Adrenal gland (tissue), 12 donors: ENCODE results near the gene LYPD5. TPM values are rescaled to one million over a fixed set of nuclear protein-coding genes. Genes with fewer than 3 reads are reported as not detected.
A peak's percentile ranks its signal among the peaks of the same experiment; 100 is the strongest.

Source experiments
- DNase-seq, 7 donors: peaks; one replicate each; pipeline ENCODE4 v3.0.0-alpha.2; 2019 to 2020
- H3K27ac ChIP-seq, 5 donors: fragments of 200-600 bp; sonication (generic) in 4 of 5; 1 replicate in 3 of 5; 2 replicates in 2 of 5; pipeline versions ENCODE4 v1.5.1 to v1.8.0; 2016 to 2020; ENCODE audit warnings: mild to moderate bottlenecking in 1 of 5
- H3K27me3 ChIP-seq: fragments of 200-600 bp; 2 replicates; pipeline ENCODE4 v1.8.0; 2021
- H3K36me3 ChIP-seq, 2 donors: fragments of 200-600 bp; replicated peaks in 1 of 2; 1 replicate in 1 of 2; 2 replicates in 1 of 2; pipeline versions ENCODE4 v1.5.1 to v1.8.0; 2018 to 2022
- H3K4me1 ChIP-seq, 2 donors: fragments of 200-600 bp; replicated peaks in 1 of 2; 1 replicate in 1 of 2; 2 replicates in 1 of 2; pipeline versions ENCODE4 v1.5.1 to v1.8.0; 2018 to 2021
- H3K4me3 ChIP-seq, 4 donors: fragments of 200-600 bp; sonication (generic) in 3 of 4; one replicate each; pipeline ENCODE4 v1.5.1; 2016 to 2018
- H3K9me3 ChIP-seq, 3 donors: fragments of 200-600 bp; sonication (generic) in 1 of 3; replicated peaks in 1 of 3; 1 replicate in 2 of 3; 2 replicates in 1 of 3; pipeline versions ENCODE4 v1.5.1 to v1.8.0; 2016 to 2021
- POLR2A ChIP-seq, 2 donors: fragments of 450-650 bp; IDR thresholded peaks; one replicate each; pipeline ENCODE4 v1.6.1; 2017; ENCODE audit warnings: antibody characterized with exemption in 2 of 2, mild to moderate bottlenecking in 2 of 2, moderate library complexity in 1 of 2
- WGBS, 4 donors: extraction: QIAGEN DNeasy Blood & Tissue Kit in 2 of 4; methylation state at CpG; one replicate each; pipeline versions ENCODE4 v1.1.5 to v1.1.7; 2013 to 2017; 5-methylcytosine and 5-hydroxymethylcytosine counted together
- intact Hi-C, 2 donors: fragments of 100-400 bp; cut with DNase I; formaldehyde crosslinking; loops; one replicate each; pipeline versions ENCODE4 v1.14.1 to v1.15.0; 2022 to 2023
- polyA plus RNA-seq, 3 donors: library from polyadenylated mRNA; stranded (reverse); fragments of 200-250 nt in 2 of 3; fragments of 350-450 nt in 1 of 3; fragmentation: Illumina TruSeq in 1 of 3; extraction: RNeasy Lipid Tissue Mini Kit (QIAGEN cat#74804) in 1 of 3; gene quantifications; one replicate each; pipeline ENCODE4 v1.2.3, GENCODE V29; 2013 to 2014
- total RNA-seq, 9 donors: library from RNA; depleted of rRNA in 4 of 9; stranded (reverse); fragments of >200 nt in 4 of 9; fragments of 120-200 nt in 1 of 9; fragmentation: NEBNext Ultra II Directional in 1 of 9; extraction: Animal tissue kit (Norgen Biotek cat#: 25700) in 1 of 9; gene quantifications; one replicate each; pipeline versions ENCODE4 v1.1.0 to v1.2.4, GENCODE V29; 2013 to 2023
- TF ChIP-seq, protein P1 (sequence below), 6 experiments: fragments of 450-650 bp in 4 of 6; fragments of 200-600 bp in 2 of 6; sonication (generic) in 1 of 6; IDR thresholded peaks; 1 replicate in 5 of 6; 2 replicates in 1 of 6; pipeline versions ENCODE4 v1.5.1 to v1.8.0; 2016 to 2021; ENCODE audit warnings: antibody characterized with exemption in 6 of 6, mild to moderate bottlenecking in 2 of 6, moderate library complexity in 1 of 6
- donor health status: healthy with polysubstance abuse.
- donor health status: Bipolar disorder and iron deficiency.
- donor health status: DM: yes; HTN: yes; CAD: no.
- donor health status: DM: no; HTN: no; CAD: no.
- donor health status: DM: no; HTN: no; CAD: no.
- donor health status: DM: yes; HTN: yes; CAD: no.

Gene LYPD5
- total and polyA plus RNA-seq, 12 donors: 0.32 to 3.0 (median 0.91) TPM; not detected in 1

GRCh38 chr19:43754253-43754502 is 48.1 kb downstream of the LYPD5 start:
- Histone ChIP-seq H3K4me1 (peaks cover 27 to 33% of the 10 kb centered on the region in 2 donors), H3K4me3 (peak overlapping the region; percentile 47 to 74 (median 63)), H3K36me3 (peaks cover 0 to 20% of the 10 kb centered on the region in 2 donors), H3K27me3 (no peaks in the 10 kb centered on the region), H3K27ac (peak overlapping the region; percentile 91 to 100 (median 98)), H3K9me3 (no peaks in the 10 kb centered on the region)
- no peak for TF ChIP-seq POLR2A (IDR thresholded peaks at IDR 0.05)
- TF ChIP-seq, protein P1, sequence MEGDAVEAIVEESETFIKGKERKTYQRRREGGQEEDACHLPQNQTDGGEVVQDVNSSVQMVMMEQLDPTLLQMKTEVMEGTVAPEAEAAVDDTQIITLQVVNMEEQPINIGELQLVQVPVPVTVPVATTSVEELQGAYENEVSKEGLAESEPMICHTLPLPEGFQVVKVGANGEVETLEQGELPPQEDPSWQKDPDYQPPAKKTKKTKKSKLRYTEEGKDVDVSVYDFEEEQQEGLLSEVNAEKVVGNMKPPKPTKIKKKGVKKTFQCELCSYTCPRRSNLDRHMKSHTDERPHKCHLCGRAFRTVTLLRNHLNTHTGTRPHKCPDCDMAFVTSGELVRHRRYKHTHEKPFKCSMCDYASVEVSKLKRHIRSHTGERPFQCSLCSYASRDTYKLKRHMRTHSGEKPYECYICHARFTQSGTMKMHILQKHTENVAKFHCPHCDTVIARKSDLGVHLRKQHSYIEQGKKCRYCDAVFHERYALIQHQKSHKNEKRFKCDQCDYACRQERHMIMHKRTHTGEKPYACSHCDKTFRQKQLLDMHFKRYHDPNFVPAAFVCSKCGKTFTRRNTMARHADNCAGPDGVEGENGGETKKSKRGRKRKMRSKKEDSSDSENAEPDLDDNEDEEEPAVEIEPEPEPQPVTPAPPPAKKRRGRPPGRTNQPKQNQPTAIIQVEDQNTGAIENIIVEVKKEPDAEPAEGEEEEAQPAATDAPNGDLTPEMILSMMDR (IDR thresholded peaks at IDR 0.05): no peak
- DNase-seq: no peak
- WGBS, 4 donors: 0% methylated on average over 9 to 11 of the region's 11 CpGs
- intact Hi-C loops: no loop called here

GRCh38 chr19:43752287-43752875 is 49.9 kb downstream of the LYPD5 start:
- no peak overlapping the region for H3K4me3 ChIP-seq
- H3K27ac ChIP-seq: peak overlapping the region in 2 of 5 donors; percentile 91 to 99
- intact Hi-C loops: no loop called here
- TF ChIP-seq, protein P1 (IDR thresholded peaks at IDR 0.05): no peak
- no peak for TF ChIP-seq POLR2A (IDR thresholded peaks at IDR 0.05)
- H3K4me1 ChIP-seq: peaks cover 27 to 33% of the 10 kb centered on the region in 2 donors
- H3K36me3 ChIP-seq: peaks cover 0 to 37% of the 10 kb centered on the region in 2 donors
- H3K9me3 ChIP-seq: no peaks in the 10 kb centered on the region
- H3K27me3 ChIP-seq: no peaks in the 10 kb centered on the region
- no peak for DNase-seq
- WGBS, 4 donors: 88 to 96% (median 94%) methylated on average over 6 of the region's 6 CpGs

GRCh38 chr19:43751466-43752220 is 50.6 kb downstream of the LYPD5 start:
- no peak overlapping the region for H3K27ac ChIP-seq
- H3K27me3 ChIP-seq: no peaks in the 10 kb centered on the region
- DNase-seq: no peak
- TF ChIP-seq POLR2A (IDR thresholded peaks at IDR 0.05): no peak
- TF ChIP-seq, protein P1 (IDR thresholded peaks at IDR 0.05): no peak
- peaks cover 0 to 44% of the 10 kb centered on the region in 2 donors for H3K36me3 ChIP-seq
- H3K4me3 ChIP-seq: no peak overlapping the region
- H3K4me1 ChIP-seq: peaks cover 27 to 33% of the 10 kb centered on the region in 2 donors
- H3K9me3 ChIP-seq: no peaks in the 10 kb centered on the region
- 87 to 94% (median 91%) methylated on average over 4 of the region's 4 CpGs for WGBS, 4 donors
- intact Hi-C loops: no loop called here

DNA sequence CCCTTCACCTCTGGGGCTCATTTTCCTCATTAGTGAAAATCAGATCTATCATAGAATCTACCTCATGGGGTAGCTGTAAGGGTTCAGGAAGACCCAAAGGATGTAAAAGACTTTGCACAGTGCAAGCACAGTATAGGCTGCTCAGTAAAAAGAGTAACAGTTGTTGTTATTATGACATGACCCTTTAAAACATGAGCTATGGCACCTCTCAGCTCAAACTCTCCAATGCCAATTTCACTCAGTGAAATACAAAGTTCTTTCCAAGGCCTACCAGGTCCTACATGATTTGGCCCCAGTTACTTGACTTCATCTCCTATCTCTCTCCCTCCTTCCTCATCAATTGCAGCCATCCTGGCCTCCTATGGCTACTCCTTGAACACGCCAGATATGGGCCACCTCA is 52.3 kb downstream of the LYPD5 start:
- Histone ChIP-seq H3K36me3 (peaks cover 0 to 59% of the 10 kb centered on the region in 2 donors), H3K4me3 (no peak overlapping the region), H3K27ac (no peak overlapping the region), H3K27me3 (no peaks in the 10 kb centered on the region), H3K4me1 (peaks cover 20 to 25% of the 10 kb centered on the region in 2 donors), H3K9me3 (no peaks in the 10 kb centered on the region)
- TF ChIP-seq, protein P1 (IDR thresholded peaks at IDR 0.05): no peak
- TF ChIP-seq POLR2A (IDR thresholded peaks at IDR 0.05): no peak
- DNase-seq: no peak
- 87 to 100% (median 92%) methylated on average over 1 of the region's 1 CpG for WGBS, 4 donors
- intact Hi-C loops: loop anchor here in 1 of 2 donors (5.0 kb wide), 1 partner anchor 32 kb away; the partner anchor contains the start of gene KCNN4
